Measurements from ENCODE around the gene WDR64.

DNA sequence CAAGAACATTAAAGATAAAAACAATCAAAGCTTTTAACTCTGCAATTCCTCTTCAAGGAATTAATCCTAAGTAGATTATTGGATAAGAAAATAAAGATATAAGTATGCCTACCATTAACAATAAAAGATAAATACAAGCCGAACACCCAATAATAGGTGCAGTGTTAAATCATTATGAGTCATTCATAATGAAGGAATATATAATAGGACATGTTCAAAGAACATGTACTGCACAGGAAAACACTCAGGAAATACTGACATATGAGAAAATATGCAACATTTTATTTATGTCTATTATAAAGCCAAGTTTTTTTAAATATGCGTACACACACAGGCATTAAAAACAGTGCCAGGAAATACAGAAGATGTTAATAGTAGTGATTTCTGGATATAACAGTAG is 184.9 kb downstream of the WDR64 start:
- TF ChIP-seq, protein P1, sequence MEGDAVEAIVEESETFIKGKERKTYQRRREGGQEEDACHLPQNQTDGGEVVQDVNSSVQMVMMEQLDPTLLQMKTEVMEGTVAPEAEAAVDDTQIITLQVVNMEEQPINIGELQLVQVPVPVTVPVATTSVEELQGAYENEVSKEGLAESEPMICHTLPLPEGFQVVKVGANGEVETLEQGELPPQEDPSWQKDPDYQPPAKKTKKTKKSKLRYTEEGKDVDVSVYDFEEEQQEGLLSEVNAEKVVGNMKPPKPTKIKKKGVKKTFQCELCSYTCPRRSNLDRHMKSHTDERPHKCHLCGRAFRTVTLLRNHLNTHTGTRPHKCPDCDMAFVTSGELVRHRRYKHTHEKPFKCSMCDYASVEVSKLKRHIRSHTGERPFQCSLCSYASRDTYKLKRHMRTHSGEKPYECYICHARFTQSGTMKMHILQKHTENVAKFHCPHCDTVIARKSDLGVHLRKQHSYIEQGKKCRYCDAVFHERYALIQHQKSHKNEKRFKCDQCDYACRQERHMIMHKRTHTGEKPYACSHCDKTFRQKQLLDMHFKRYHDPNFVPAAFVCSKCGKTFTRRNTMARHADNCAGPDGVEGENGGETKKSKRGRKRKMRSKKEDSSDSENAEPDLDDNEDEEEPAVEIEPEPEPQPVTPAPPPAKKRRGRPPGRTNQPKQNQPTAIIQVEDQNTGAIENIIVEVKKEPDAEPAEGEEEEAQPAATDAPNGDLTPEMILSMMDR (IDR thresholded peaks at IDR 0.05) = no peak
- no peak for TF ChIP-seq CBX2 (IDR thresholded peaks at IDR 0.05; ENCODE audit: borderline replicate concordance, low read depth)

Measured in A549 (cell line).